H1 (cell line): ENCODE data around the gene ASCC3. TPM values are rescaled to one million over a fixed set of nuclear protein-coding genes. Genes with fewer than 3 reads are reported as not detected.

Experiments used
- CTCF ChIA-PET: fragments of 300-600 bp; sonication (Branson Sonifier 250); formaldehyde crosslinking; loops from one replicate; lab custom pipeline; 2021; ENCODE audit not compliant: partially characterized antibody; lab: Charles Lee
- POLR2A ChIA-PET: fragments of 300-600 bp; sonication (Branson Sonifier 250); formaldehyde crosslinking; loops from one replicate; lab custom pipeline; 2021; ENCODE audit warnings: inconsistent platforms; ENCODE audit not compliant: partially characterized antibody; lab: Charles Lee
- DNase-seq, 2 experiments: peaks; one replicate each; pipeline versions ENCODE4 v3.0.0 to v3.0.0-alpha.2; 2010 to 2022; ENCODE audit warnings: low spot score in 2 of 2, low read depth in 1 of 2, mixed read lengths in 1 of 2
- FAIRE-seq: peaks from 2 replicates; lab custom pipeline; 2011; peaks lifted over from hg19 to GRCh38; lab: Jason Lieb, UNC
- H2AFZ ChIP-seq: 2 replicates; pipeline ENCODE4 v1.8.1; 2012; ENCODE audit warnings: low read length, inconsistent platforms
- H2AK5ac ChIP-seq: 2 replicates; pipeline ENCODE4 v1.6.1; 2013; ENCODE audit warnings: low read depth, low read length
- H2BK120ac ChIP-seq: replicated peaks from 2 replicates; pipeline ENCODE3; 2013; ENCODE audit warnings: low read depth, low read length, inconsistent platforms
- H2BK12ac ChIP-seq: 2 replicates; pipeline ENCODE4 v1.6.1; 2013; ENCODE audit warnings: low read depth, low read length
- H2BK15ac ChIP-seq: 2 replicates; pipeline ENCODE4 v1.6.1; 2013; ENCODE audit warnings: low read length
- H2BK20ac ChIP-seq: 2 replicates; pipeline ENCODE4 v1.6.1; 2013; ENCODE audit warnings: low read length
- H2BK5ac ChIP-seq: 2 replicates; pipeline ENCODE4 v1.6.1; 2013; ENCODE audit warnings: low read depth, low read length
- H3K14ac ChIP-seq: 2 replicates; pipeline ENCODE4 v1.6.1; 2013; ENCODE audit warnings: inconsistent platforms; ENCODE audit not compliant: insufficient read length
- H3K18ac ChIP-seq: 2 replicates; pipeline ENCODE4 v1.6.1; 2013; ENCODE audit warnings: low read length; ENCODE audit errors: extremely low read depth
- H3K23ac ChIP-seq: 2 replicates; pipeline ENCODE4 v1.6.1; 2013; ENCODE audit warnings: inconsistent platforms; ENCODE audit not compliant: insufficient read length
- H3K23me2 ChIP-seq: 2 replicates; pipeline ENCODE4 v1.6.1; 2013; ENCODE audit warnings: low read depth, low read length
- H3K27ac ChIP-seq: 2 replicates; pipeline ENCODE4 v1.6.1; 2011; ENCODE audit warnings: low read depth, low read length, inconsistent platforms
- H3K27me3 ChIP-seq, 4 experiments: replicated peaks in 1 of 4; 1 replicate in 1 of 4; 2 replicates in 3 of 4; pipeline versions ENCODE4 v1.6.1 to v1.8.1; 2011 to 2013; ENCODE audit warnings: low read length in 3 of 4, mild to moderate bottlenecking in 3 of 4, inconsistent platforms in 2 of 4, mixed read lengths in 2 of 4, moderate library complexity in 1 of 4; ENCODE audit not compliant: control insufficient read depth in 3 of 4, insufficient read depth in 3 of 4; ENCODE audit errors: extremely low read depth in 1 of 4
- H3K36me3 ChIP-seq, 4 experiments: 2 replicates each; pipeline versions ENCODE4 v1.6.1 to v1.8.1; 2011 to 2013; ENCODE audit warnings: mild to moderate bottlenecking in 4 of 4, low read length in 3 of 4, moderate library complexity in 2 of 4, control low read depth in 1 of 4, inconsistent platforms in 1 of 4; ENCODE audit not compliant: insufficient read depth in 4 of 4, control insufficient read depth in 2 of 4
- H3K4ac ChIP-seq: replicated peaks from 2 replicates; pipeline ENCODE3; 2013; ENCODE audit warnings: low read length, low read depth, mixed read lengths, inconsistent platforms; ENCODE audit not compliant: insufficient read length
- H3K4me1 ChIP-seq, 4 experiments: replicated peaks in 1 of 4; 1 replicate in 1 of 4; 2 replicates in 3 of 4; pipeline versions ENCODE4 v1.6.1 to v1.8.1; 2011 to 2013; ENCODE audit warnings: low read length in 3 of 4, inconsistent platforms in 2 of 4, mixed read lengths in 1 of 4; ENCODE audit not compliant: insufficient read depth in 4 of 4, control insufficient read depth in 3 of 4
- H3K4me2 ChIP-seq, 2 experiments: 2 replicates each; pipeline versions ENCODE4 v1.6.1 to v1.8.1; 2011 to 2013; ENCODE audit warnings: low read depth in 2 of 2, low read length in 2 of 2, control low read depth in 1 of 2, inconsistent platforms in 1 of 2, mild to moderate bottlenecking in 1 of 2; ENCODE audit not compliant: insufficient read depth in 1 of 2
- H3K4me3 ChIP-seq, 4 experiments: fragments of 200-600, 300-600 bp in 1 of 4; sonication (generic), shearing (Covaris generic), sonication (Bioruptor Twin) in 1 of 4; 2 replicates each; pipeline versions ENCODE4 v1.5.1 to v1.8.1; 2011 to 2016; ENCODE audit warnings: low read length in 4 of 4, low read depth in 3 of 4, control low read depth in 2 of 4, inconsistent platforms in 2 of 4, mild to moderate bottlenecking in 2 of 4, mixed read lengths in 1 of 4, moderate library complexity in 1 of 4; ENCODE audit not compliant: insufficient read depth in 2 of 4; ENCODE audit errors: extremely low read depth in 1 of 4
- H3K56ac ChIP-seq: replicated peaks from 2 replicates; pipeline ENCODE3; 2013; ENCODE audit warnings: low read depth, mild to moderate bottlenecking, mixed read lengths, low read length, inconsistent platforms; ENCODE audit not compliant: insufficient read length
- H3K79me1 ChIP-seq: 2 replicates; pipeline ENCODE4 v1.6.1; 2013; ENCODE audit warnings: low read depth, low read length, control low read depth
- H3K79me2 ChIP-seq, 2 experiments: 2 replicates each; pipeline versions ENCODE4 v1.6.1 to v1.8.1; 2012 to 2013; ENCODE audit warnings: low read length in 2 of 2, mild to moderate bottlenecking in 2 of 2, inconsistent platforms in 1 of 2; ENCODE audit not compliant: insufficient read depth in 2 of 2, control insufficient read depth in 1 of 2
- H3K9ac ChIP-seq, 4 experiments: replicated peaks in 1 of 4; 1 replicate in 1 of 4; 2 replicates in 3 of 4; pipeline versions ENCODE4 v1.6.1 to v1.8.1; 2011 to 2013; ENCODE audit warnings: low read depth in 3 of 4, low read length in 3 of 4, control low read depth in 2 of 4, mild to moderate bottlenecking in 2 of 4, moderate library complexity in 2 of 4, inconsistent platforms in 1 of 4; ENCODE audit errors: extremely low read depth in 1 of 4
- H3K9me3 ChIP-seq, 2 experiments: 2 replicates each; pipeline versions ENCODE4 v1.6.1 to v1.8.1; 2012 to 2013; ENCODE audit warnings: mild to moderate bottlenecking in 2 of 2, moderate library complexity in 2 of 2, control low read depth in 1 of 2, inconsistent platforms in 1 of 2, low read depth in 1 of 2, low read length in 1 of 2, mixed read lengths in 1 of 2; ENCODE audit not compliant: insufficient read depth in 2 of 2
- H4K20me1 ChIP-seq, 2 experiments: replicated peaks in 1 of 2; 2 replicates each; pipeline versions ENCODE3 to v1.8.1; 2011 to 2013; ENCODE audit warnings: inconsistent platforms in 2 of 2, low read length in 2 of 2, mild to moderate bottlenecking in 1 of 2; ENCODE audit not compliant: insufficient read depth in 2 of 2, control insufficient read depth in 1 of 2
- H4K5ac ChIP-seq: 2 replicates; pipeline ENCODE4 v1.6.1; 2013; ENCODE audit warnings: low read length, low read depth, mixed read lengths, inconsistent platforms; ENCODE audit not compliant: insufficient read length
- H4K8ac ChIP-seq: 2 replicates; pipeline ENCODE4 v1.8.0; 2013; ENCODE audit warnings: mild to moderate bottlenecking, moderate library complexity, low read length, inconsistent platforms; ENCODE audit not compliant: insufficient read depth; ENCODE audit errors: extremely low read depth
- H4K91ac ChIP-seq: replicated peaks from 2 replicates; pipeline ENCODE3; 2013; ENCODE audit warnings: low read length, mixed read lengths, inconsistent platforms; ENCODE audit not compliant: insufficient read length
- GTF2F1 ChIP-seq: IDR thresholded peaks from 2 replicates; pipeline ENCODE4 v1.6.1; 2012; ENCODE audit warnings: low read depth, low read length, improper control_type of control experiment, borderline replicate concordance
- HDAC2 ChIP-seq, 2 experiments: fragments of 300-600 bp in 1 of 2; sonication (generic) in 1 of 2; IDR thresholded peaks; 2 replicates each; pipeline ENCODE4 v1.6.1; 2011 to 2012; ENCODE audit warnings: low read depth in 2 of 2, low read length in 2 of 2, mild to moderate bottlenecking in 2 of 2, moderate library complexity in 2 of 2, borderline replicate concordance in 1 of 2, inconsistent platforms in 1 of 2
- KDM1A ChIP-seq: fragments of 200-600, 300-600 bp; sonication (generic); IDR thresholded peaks from 2 replicates; pipeline ENCODE4 v1.7.1; 2016; ENCODE audit warnings: mild to moderate bottlenecking, low read length, borderline replicate concordance
- RBBP5 ChIP-seq: IDR thresholded peaks from 2 replicates; pipeline ENCODE4 v1.7.1; 2012; ENCODE audit warnings: low read depth, mild to moderate bottlenecking, inconsistent platforms, low read length, moderate library complexity, borderline replicate concordance
- SAP30 ChIP-seq: fragments of 300-600 bp; sonication (generic); IDR thresholded peaks from 2 replicates; pipeline ENCODE4 v1.7.1; 2012; ENCODE audit warnings: low read length, moderate library complexity, mild to moderate bottlenecking, inconsistent platforms; ENCODE audit not compliant: insufficient read depth, insufficient replicate concordance
- ZNF274 ChIP-seq: IDR thresholded peaks from 2 replicates; pipeline ENCODE4 v1.7.0; 2012; ENCODE audit warnings: low read length, borderline replicate concordance; ENCODE audit errors: extremely low read depth
- polyA plus RNA-seq, 7 experiments: library from polyadenylated mRNA; depleted of rRNA in 3 of 7; stranded (reverse) in 5 of 7; unstranded in 2 of 7; fragments of >200 nt in 5 of 7; fragments of 200-250 nt in 2 of 7; gene quantifications; 1 replicate in 5 of 7; 2 replicates in 1 of 7; 4 replicates in 1 of 7; pipeline versions ENCODE4 v1.2.1 to v1.2.3, GENCODE V29; 2011 to 2013; ENCODE audit warnings: missing spikeins in 2 of 7, mixed read lengths in 2 of 7
- total RNA-seq: library from RNA; stranded (reverse); fragmentation: NEBNext Ultra II Directional; extraction: Animal tissue kit (Norgen Biotek cat#: 25700); gene quantifications from 2 replicates; pipeline ENCODE4 v1.2.1, GENCODE V29; 2021

The ASCC3 gene
- total and polyA plus RNA-seq, 2 of the 8 experiments (the other 6 are each of a cell fraction or from before 2014, with no cell fraction given): 37.5 to 77.8 TPM

GRCh38 chr6:100856146-100856545 is 25.0 kb downstream of the ASCC3 start:
- Histone ChIP-seq H4K8ac (no peak overlapping the region), H3K56ac (no peak overlapping the region), H3K4ac (no peak overlapping the region), H2BK12ac (no peak overlapping the region), H2BK5ac (no peak overlapping the region), H3K36me3 (peaks cover 0 to 6% (median 1%) of the 10 kb centered on the region in 4 experiments; a peak in 1 of 8 replicates), H3K9ac (no peak overlapping the region), H2AK5ac (no peak overlapping the region), H2BK20ac (no peak overlapping the region), H3K27ac (no peak overlapping the region), H4K91ac (no peak overlapping the region), H3K4me2 (no peak overlapping the region), H3K4me1 (no peaks in the 10 kb centered on the region), H3K23ac (no peak overlapping the region), H3K23me2 (no peaks in the 10 kb centered on the region; the same call in 1 of the 2 replicates), H2BK120ac (no peak overlapping the region), H4K20me1 (no peaks in the 10 kb centered on the region), H2BK15ac (no peak overlapping the region), H3K14ac (no peak overlapping the region), H3K18ac (no peak overlapping the region), H3K79me1 (no peaks in the 10 kb centered on the region), H3K4me3 (no peak overlapping the region), H4K5ac (no peak overlapping the region), H3K79me2 (0 out of 4 replicates have a peak, but pooled peaks cover 0 to 2% of the 10 kb centered on the region in 2 experiments), H2AFZ (no peak overlapping the region), H3K9me3 (no peaks in the 10 kb centered on the region), H3K27me3 (no peaks in the 10 kb centered on the region)
- POLR2A ChIA-PET: no interaction called here
- FAIRE-seq (no peak), DNase-seq (no peak)
- CTCF ChIA-PET: interaction anchor here (0.7 to 1.7 kb wide), 3 partner anchors 9 to 756 kb away, joined by 3 to 7 read pairs (median 3); no protein-coding TSS in a partner anchor
- TF ChIP-seq KDM1A: no peak
- no peak for TF ChIP-seq GTF2F1
- TF ChIP-seq ZNF274: no peak
- TF ChIP-seq HDAC2 (IDR thresholded peaks at IDR 0.05; ENCODE audit: borderline replicate concordance in 1 of 2, low read depth in 2 of 2, low read length in 2 of 2): no peak
- no peak for TF ChIP-seq SAP30
- TF ChIP-seq RBBP5: no peak
